COLO668 (cell line): ENCODE measurements around the gene AMH.
"Not testable (repeated sequence)": the region's sequence is repeated elsewhere in the genome, so short reads cannot be mapped to it uniquely, and the experiment has no call there.

Source experiments
- DNase-seq: peaks from one replicate; lab custom pipeline; 2025; ENCODE audit not compliant: unreplicated experiment; lab: John Stamatoyannopoulos, UW

The AMH gene

DNA sequence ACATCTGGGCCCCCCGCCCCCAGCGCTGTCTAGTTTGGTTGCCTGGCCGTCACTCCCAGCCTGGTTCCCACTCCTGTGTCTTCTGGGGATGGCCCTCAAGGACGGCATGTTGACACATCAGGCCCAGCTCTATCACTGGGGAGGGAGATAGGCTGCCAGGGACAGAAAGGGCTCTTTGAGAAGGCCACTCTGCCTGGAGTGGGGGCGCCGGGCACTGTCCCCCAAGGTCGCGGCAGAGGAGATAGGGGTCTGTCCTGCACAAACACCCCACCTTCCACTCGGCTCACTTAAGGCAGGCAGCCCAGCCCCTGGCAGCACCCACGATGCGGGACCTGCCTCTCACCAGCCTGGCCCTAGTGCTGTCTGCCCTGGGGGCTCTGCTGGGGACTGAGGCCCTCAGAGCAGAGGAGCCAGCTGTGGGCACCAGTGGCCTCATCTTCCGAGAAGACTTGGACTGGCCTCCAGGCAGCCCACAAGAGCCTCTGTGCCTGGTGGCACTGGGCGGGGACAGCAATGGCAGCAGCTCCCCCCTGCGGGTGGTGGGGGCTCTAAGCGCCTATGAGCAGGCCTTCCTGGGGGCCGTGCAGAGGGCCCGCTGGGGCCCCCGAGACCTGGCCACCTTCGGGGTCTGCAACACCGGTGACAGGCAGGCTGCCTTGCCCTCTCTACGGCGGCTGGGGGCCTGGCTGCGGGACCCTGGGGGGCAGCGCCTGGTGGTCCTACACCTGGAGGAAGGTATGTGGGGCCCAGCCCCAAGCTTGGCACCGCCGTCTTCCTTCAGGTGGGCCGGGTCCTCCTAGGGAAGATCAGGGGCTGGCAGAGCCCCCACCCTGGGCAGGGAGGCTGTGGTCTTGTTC is at the start of gene AMH:
AMH (plus strand) TSS at position 314 of the 857 bp plus-strand sequence; CDS start at position 324, 10 bp downstream.
- no peak for DNase-seq

DNA sequence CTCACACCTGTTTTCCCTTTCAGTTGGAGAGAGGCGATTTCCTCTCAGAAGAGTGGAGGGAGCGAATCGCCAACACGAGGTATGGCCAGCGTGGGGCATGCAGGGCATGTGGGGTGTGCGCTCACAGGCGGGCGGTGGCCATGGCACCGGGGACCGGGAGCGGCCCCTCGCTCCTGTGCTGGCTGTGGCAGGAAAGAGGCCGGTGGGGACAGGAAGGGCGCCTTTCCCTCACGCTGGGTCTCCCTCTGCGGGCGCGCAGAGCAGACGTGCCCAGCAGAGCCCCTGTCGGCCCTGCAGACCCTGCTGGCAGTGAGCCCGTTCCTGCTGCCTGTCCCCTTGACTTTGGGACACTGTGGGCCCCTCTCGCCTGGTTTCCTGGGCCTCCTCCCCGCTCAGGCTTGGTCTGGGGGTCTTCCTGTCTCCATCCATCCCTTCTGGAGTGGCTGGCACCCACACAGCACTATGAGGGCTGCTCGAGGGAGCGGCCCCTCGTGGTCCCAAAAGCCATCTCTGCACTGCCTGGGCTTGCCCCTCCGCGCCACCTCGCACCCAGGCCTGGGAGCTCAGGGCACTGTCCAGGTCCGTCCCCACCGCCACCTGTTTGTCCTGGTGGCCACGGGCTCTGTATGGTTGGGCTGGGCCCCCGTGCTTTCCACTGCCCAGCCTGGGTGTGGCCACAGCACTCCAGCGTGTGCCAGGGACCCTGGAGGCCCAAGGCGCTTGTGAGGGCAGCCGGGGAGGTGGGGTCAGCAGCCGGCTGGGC is 49.1 kb upstream of the AMH start:
- DNase-seq = no peak

DNA sequence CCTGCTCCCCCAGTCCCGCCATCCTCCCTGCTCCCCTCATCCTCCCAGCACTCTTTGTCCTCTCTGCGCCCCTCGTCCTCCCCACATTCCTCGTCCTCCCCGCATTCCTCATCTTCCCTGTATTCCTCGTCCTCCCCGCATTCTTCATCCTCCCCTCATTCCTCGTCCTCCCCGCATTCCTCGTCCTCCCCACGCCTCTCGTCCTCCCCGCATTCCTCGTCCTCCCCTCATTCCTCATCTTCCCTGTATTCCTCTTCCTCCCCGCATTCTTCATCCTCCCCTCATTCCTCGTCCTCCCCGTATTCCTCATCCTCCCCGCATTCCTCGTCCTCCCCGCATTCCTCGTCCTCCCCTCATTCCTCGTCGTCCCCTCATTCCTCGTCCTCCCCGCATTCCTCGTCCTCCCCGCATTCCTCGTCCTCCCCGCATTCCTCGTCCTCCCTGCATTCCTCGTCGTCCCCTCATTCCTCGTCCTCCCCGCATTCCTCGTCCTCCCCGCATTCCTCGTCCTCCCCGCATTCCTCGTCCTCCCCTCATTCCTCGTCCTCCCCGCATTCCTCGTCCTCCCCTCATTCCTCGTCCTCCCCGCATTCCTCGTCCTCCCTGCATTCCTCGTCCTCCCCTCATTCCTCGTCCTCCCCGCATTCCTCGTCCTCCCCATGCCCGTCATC is 48.4 kb upstream of the AMH start:
- DNase-seq = not testable (repeated sequence)

DNA sequence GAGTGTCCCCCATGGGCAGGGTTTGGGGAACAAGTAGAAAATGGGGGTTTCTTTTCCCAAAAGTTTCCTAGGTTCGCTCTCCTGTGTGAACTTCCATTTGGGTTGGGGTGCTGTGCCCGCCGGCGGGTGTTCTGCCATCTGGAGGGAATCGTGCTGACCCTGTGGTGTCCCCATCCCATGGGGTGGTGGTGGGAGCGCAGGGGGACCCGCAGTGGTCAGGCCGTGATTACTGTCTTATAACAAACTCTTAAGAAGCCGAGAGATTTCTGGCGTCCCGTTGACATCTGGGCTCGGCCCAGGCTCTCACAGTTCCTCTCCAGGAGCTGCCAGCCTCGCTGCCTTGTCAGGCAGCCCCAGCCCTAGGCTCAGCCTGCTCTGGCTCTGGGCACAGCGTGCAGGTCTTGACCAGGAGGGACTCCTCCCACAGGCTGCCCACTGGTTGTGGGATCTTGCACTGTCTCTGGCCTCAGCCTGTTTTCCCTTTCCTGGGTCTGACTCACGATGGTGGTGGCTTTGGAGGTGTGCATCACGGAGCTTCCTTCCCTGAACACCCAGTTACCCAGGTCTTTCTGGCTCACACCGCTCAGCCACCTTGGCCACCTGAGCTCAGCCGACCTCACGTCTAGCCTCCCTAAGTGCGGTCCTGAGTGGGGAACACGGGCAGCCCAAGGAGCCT is 47.5 kb upstream of the AMH start:
- no peak for DNase-seq

DNA sequence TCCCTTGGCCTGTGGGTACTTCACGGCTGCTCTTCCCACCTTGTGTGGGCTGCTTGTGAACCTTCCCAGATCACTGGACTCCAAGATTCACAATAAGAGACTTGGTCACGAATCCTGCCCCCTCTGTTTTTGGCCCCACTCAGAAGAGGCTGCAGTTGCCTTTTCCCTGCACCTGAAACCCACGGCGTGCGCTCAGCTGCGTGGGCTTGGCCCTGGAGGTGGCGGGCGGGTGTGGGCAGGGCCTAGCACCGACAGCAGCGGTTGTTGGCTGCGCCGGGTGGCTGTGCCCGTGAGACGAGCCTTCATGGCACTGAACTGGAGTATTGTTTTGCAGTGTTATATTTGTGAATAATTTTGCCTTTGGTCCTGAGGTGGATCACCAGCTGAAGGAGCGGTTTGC is 46.8 kb upstream of the AMH start:
- DNase-seq = no peak

DNA sequence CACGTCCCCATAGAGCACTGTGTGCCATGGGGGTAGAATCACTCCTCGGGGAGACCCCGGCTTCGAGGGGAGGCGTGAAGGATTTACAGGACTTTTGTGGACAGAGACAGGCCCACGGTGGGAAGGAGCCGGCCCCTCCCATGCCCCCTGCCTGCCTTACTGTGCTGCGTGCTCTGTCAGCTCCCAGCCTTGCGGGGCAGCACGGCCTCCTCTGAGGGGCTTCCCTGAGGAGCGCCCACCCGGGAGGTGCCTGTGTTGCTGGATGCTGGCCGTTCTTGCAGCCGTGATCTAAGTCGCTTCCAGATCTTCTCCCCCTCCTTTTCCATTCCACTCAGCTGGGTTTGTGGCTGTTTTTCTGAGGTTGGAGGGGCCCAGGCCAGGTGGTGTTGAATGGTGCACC is 42.1 kb upstream of the AMH start:
- DNase-seq = no peak

DNA sequence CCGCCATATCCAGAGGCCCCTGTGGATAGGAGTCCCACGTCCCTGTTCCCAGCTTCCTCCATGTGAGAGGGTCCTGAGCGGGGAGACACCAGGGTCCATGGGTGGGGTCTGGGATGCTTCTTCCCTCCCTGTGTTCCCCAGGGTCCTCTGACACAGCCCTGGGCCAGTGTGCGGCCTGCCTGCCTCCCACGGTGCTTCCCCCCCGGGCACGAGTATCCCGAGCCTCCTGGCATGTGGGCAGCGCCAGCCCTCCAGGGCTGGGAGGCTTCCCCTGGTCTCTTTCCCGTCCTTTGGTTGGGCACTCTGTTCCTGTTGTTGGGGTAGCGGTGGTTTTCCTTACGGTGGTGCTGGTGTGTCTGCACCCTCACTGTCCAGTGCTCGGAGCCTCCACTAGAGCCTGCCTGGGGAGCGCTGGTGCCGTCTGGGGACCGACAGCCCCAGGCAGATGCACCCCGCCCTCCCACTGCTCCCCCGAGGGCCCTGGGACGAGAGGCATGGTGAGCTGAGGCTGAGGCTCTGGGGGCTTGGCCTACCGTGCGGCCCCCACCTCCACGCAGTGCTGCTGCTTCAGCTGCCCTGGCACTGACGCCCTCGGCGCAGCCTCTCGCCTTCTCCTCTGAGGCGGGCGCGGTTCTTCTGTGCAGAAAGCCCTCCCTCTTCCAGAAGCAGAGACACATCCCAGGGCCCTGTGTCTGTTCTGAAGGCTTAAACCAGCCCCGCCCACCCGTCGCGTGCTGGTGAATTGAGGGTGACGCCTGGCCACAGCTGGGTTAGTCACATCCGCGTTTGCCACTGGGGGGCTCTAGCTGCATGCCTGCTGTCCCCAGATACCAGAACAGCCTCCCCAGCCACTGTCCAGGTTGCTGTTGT is 40.9 kb upstream of the AMH start:
- DNase-seq = peak; percentile 24

DNA sequence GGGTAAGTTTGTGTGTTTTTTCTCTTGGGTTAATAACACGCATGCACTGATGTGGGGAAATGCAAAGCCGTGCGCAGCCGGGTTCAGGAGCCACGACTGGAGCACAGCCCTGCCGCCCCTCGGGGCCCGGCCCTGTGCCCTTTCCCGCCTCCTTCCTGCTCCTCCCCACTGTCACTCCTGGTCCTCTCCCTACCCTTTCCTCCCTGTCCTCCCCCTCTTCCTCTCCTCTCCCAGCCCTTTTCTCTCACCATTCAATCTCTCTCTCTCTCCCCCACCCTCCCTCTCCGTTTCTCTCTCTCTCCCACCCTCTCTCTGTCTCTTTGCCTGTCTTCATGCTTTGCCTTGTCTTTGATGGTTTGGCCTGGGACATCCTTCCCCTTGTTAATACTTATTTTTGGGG is 40.1 kb upstream of the AMH start:
- no peak for DNase-seq

DNA sequence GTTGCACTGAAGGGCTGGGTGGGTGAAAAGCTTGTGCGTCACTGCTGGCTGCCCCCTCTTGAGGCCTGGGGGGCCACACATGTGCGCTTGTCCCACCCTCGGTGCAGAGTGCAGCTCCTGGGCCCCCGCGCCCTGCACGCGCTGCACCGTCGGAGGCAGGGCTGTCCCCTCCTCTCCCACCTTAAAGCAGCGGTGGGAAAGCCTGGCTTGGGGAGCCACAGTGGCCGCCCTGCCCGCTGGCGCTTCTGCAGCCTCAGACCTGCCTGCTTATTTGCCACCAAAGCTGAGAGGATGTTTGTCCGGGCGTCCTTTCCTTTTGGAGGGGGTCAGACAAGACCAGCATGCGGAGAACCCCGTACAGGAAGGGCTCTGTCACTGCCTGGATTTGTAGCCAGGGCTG is 39.7 kb upstream of the AMH start:
- no peak for DNase-seq

DNA sequence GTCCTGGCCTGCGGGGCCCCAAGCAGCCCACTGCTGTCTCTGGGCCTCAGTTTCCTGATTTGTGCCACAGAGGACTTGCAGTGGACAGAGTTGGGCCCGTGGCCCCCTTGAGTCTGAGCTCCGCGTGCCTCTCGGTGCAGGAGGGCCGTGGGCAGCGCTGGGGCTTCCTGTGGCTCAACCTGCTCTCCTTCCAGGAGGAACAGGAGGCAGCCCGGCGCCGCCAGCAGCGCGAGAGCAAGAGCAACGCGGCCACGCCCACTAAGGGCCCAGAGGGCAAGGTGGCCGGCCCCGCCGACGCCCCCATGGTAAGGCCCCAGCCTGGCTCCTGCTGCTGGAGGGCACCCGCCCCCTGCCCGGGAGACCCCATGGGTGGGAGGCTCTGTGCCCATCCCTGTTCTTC is 38.9 kb upstream of the AMH start:
- no peak for DNase-seq

DNA sequence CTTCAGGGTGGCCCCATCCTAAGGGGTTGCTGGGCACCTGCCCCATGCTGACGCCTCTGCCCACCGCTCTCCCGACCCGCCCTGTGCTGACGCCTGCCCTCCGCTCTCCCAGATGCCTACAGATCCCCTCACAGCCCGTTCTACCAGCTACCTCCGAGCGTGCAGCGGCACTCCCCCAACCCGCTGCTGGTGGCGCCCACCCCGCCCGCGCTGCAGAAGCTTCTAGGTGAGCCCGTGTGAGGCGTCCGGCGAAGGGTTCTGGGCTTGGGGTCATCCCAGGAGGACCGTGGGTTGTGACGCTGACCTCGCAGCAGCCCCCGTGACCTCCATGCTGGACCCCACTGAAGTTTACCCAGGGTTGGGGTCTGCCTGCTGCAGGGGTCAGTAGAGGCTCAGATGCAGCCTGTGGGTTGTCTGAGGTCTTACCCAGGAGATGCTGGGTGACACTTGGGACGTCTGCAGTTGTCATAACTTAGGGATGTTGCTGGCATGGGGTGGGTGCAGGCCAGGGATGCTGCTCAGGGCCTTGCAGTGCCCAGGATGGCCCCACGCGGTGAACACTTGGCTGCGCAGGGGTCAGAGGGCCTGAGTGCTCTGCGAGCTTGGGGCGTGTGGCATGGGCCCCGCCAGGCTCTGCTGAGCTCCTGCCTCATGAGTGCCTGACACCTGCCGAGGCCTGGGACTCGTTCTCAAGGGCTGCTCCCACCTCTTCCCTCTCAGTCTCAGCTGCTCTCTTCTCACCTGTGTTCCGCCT is 38.0 kb upstream of the AMH start:
- DNase-seq = no peak

DNA sequence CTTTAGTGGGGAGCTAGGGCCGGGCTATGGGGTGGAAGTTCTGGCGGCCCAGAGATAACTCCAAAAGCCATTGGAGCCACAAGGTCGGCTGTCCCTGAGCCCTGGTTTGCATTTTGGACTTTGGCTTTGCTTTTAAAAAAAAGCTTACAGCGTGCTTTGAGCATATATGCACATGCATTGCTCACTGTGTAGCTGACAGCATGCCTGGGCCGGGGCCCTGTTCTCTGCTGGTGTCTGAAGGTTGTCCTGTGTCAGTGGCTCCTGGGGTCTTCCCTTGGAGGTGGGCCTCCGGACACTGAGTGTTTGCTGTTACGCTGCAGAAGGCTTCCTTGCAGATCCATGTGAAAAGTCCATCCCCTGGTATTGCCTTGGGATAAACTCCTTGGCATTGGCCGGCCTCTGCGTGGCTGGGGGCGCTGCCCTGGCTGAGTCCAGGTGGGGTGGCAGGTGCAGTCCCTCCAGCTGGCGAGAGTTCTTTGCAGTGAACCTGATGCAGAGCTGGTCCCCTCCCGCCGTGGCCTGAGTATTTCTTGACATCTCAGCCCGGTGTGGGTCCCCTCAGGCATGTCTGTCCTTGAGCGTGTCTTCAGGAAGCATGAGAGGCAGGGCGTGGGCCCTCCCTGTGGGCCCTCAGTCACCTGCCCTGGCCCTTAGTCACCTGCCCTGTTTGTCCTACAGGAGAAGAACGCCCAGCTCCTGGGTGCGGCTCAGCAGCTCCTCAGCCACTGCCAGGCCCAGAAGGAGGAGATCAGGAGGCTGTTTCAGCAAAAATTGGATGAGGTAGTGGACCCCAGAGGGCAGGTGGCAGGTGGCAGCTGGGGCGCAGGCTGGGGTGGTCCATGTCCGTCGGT is 36.0 kb upstream of the AMH start:
- peak; percentile 60 for DNase-seq

DNA sequence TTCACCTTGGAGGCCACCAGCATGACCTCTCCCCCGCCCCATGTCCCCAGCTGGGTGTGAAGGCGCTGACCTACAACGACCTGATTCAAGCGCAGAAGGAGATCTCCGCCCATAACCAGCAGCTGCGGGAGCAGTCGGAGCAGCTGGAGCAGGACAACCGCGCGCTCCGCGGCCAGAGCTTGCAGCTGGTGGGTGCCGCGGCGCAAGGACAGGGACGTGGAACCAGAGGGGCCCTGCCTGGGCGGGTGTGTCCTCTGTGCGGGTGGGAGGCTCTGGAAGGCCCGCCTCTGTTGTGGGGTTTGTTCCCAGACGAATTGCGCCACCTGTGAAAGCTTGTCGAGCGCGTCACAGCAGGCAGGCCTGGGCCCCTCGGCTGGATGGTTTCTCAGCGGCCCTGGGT is 35.3 kb upstream of the AMH start:
- DNase-seq = peak; percentile 88

DNA sequence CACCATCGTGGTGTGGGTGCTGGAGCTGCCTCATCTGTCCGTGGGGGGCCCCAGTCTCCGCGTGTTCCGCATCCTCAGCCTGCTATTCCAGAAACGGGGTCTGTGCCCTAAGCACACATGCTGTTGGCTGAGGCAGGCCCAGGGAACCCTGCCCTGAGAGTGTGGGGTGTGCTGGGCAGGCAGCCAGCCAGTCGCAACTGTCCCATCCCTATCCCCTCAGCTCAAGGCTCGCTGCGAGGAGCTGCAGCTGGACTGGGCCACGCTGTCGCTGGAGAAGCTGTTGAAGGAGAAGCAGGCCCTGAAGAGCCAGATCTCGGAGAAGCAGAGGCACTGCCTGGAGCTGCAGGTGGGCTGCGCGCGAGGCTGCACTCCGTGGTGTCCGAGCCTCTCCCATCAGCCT is 34.9 kb upstream of the AMH start:
- no peak for DNase-seq

DNA sequence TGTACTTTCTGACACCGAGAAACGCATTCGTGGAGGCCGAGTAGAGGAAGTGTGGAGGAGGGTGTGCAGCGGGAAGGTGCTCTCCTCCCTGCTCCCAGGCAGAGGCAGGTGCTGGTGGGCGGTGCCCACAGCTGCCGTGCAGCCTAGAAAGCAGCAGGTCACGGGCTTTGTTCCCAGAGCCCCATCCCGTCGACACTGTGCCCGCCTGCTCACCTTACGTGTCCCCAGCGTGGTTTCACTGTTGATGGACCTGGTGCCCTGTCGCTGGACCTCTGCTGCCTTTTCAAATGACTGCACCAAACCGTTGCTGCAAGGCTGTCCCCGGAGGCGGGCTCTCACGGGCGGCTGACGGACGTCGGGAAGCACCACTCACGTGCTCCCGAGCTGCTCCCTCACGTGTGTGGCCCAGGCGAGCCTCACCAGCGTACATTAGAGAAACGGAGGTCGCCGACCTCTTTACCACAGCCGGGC is 33.8 kb upstream of the AMH start:
- DNase-seq = peak; percentile 89

DNA sequence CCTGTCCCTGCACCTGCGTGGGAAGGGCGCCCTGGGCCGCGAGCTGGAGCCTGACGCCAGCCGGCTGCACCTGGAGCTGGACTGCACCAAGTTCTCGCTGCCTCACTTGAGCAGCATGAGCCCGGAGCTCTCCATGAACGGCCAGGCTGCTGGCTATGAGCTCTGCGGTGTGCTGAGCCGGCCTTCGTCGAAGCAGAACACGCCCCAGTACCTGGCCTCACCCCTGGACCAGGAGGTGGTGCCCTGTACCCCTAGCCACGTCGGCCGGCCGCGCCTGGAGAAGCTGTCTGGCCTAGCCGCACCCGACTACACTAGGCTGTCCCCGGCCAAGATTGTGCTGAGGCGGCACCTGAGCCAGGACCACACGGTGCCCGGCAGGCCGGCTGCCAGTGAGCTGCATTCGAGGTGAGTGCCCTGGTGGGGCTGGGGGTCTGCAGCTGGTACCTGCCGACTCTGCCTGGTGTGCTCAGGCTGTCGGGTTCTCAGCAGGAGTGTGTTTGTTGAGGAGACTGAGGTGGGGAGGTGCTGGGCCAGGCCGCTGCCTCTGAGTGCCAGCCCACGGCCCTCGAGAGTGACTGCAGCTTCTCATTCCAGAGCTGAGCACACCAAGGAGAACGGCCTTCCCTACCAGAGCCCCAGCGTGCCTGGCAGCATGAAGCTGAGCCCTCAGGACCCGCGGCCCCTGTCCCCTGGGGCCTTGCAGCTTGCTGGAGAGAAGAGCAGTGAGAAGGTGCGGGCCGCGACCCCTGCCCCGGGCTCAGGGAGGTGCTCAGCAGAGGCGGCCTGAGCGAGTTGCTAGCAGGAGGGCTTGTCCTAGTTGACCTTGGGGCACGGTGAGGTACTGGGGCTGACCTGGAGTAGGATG is 32.5 kb upstream of the AMH start:
- peak; percentile 42 for DNase-seq

DNA sequence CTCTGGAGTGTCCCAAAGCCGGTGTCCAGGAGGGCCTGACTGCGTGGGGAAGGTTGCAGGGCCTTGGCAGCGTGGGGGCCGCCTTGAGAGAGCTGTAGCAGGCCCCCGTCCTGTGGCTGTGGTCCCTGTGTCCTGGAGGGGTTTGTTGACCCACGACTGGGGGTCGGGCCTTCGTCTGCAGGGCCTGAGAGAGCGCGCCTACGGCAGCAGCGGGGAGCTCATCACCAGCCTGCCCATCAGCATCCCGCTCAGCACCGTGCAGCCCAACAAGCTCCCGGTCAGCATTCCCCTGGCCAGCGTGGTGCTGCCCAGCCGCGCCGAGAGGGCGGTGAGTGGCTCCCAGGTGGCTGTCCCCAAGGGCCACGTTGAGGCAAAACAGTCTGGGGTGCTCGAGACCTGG is 31.5 kb upstream of the AMH start:
- no peak for DNase-seq

DNA sequence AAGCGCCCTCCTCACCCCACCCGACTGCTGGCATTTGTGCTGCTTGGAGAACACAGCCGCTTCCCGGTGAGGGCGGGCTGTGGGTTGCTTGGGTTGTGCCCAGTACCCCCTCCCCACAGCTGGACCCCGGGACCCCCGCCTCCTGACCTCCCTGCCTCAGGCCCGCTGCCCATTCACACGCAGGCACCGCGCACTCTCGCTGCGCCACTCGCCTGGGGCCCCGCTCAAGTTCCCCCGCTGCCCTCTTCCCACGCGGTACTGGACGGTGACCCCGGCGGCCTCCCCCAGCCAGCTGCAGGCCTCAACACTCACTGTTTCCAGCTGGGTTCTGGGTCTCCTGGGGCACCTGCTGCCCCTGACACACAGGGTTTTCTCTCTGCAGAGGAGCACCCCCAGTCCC is 29.4 kb upstream of the AMH start:
- DNase-seq = no peak
